GM12875 (cell line): ENCODE measurements around the gene MAPK14.

ENCODE experiments used
- H3K4me3 ChIP-seq: one replicate; pipeline ENCODE4 v1.5.1; 2011; ENCODE audit warnings: low read depth, low read length, control low read depth
- CTCF ChIP-seq: IDR thresholded peaks from 2 replicates; pipeline ENCODE4 v1.5.1; 2011; ENCODE audit warnings: low read depth, mild to moderate bottlenecking, control low read depth, inconsistent platforms, low read length, moderate library complexity, borderline replicate concordance; ENCODE audit not compliant: insufficient read depth

MAPK14 gene

GRCh38 chr6:36138667-36139066 lies 111.1 kb downstream of the MAPK14 start:
- TF ChIP-seq CTCF = no peak
- no peak overlapping the region for H3K4me3 ChIP-seq

- peak; percentile 35; the same call in 1 of the 2 replicates for TF ChIP-seq CTCF
- H3K4me3 ChIP-seq = no peak overlapping the region
Measured at GRCh38 chr6:36139431-36139830, 111.8 kb downstream of the MAPK14 start.

- H3K4me3 ChIP-seq = no peak overlapping the region
- TF ChIP-seq CTCF = no peak
Measured at GRCh38 chr6:36139991-36140710, 112.5 kb downstream of the MAPK14 start.

- H3K4me3 ChIP-seq = no peak overlapping the region
- TF ChIP-seq CTCF = no peak
Measured at GRCh38 chr6:36141091-36141490, 113.5 kb downstream of the MAPK14 start.

- no peak overlapping the region for H3K4me3 ChIP-seq
- no peak for TF ChIP-seq CTCF
Measured at GRCh38 chr6:36141961-36142360, 114.4 kb downstream of the MAPK14 start.

GRCh38 chr6:36142971-36143838 lies 115.6 kb downstream of the MAPK14 start:
- no peak for TF ChIP-seq CTCF
- H3K4me3 ChIP-seq = no peak overlapping the region
